ENCODE measurements around the gene TAF11. TPM values are rescaled to one million over a fixed set of nuclear protein-coding genes. Genes with fewer than 3 reads are reported as not detected.
A peak's percentile ranks its signal among the peaks of the same experiment; 100 is the strongest.

Gene TAF11
- total RNA-seq, 3 donors from 2014 or later = 23.2 to 26.8 (median 24.2) TPM

- DNase-seq (no peak), ATAC-seq (no peak)
- H3K4me1 ChIP-seq (ENCODE audit: low read depth) = no peaks in the 10 kb centered on the region
- intact Hi-C loops (cut with DNase I, micrococcal nuclease) = no loop called here
- H3K4me3 ChIP-seq = no peak overlapping the region
- no peaks in the 10 kb centered on the region for H3K9me3 ChIP-seq
- H3K36me3 ChIP-seq (ENCODE audit: low read depth) = no peaks in the 10 kb centered on the region
- no peak for TF ChIP-seq CTCF (IDR thresholded peaks at IDR 0.05)
Observed at GRCh38 chr6:34928220-34928619, 40.4 kb upstream of the TAF11 start.

- DNase-seq (no peak), ATAC-seq (peak; percentile 42)
- TF ChIP-seq CTCF (IDR thresholded peaks at IDR 0.05) = no peak
- intact Hi-C loops (cut with DNase I, micrococcal nuclease) = no loop called here
- Histone ChIP-seq H3K9me3 (no peaks in the 10 kb centered on the region), H3K36me3 (ENCODE audit: low read depth) (no peaks in the 10 kb centered on the region), H3K4me1 (ENCODE audit: low read depth) (no peaks in the 10 kb centered on the region), H3K4me3 (no peak overlapping the region)
Observed at GRCh38 chr6:34926655-34927054, 38.8 kb upstream of the TAF11 start.

- Histone ChIP-seq H3K4me3 (no peak overlapping the region), H3K36me3 (ENCODE audit: low read depth) (no peaks in the 10 kb centered on the region), H3K9me3 (no peaks in the 10 kb centered on the region), H3K4me1 (ENCODE audit: low read depth) (no peaks in the 10 kb centered on the region)
- intact Hi-C loops (cut with DNase I, micrococcal nuclease) = no loop called here
- ATAC-seq = no peak
- TF ChIP-seq CTCF (IDR thresholded peaks at IDR 0.05) = no peak
- no peak for DNase-seq
Observed at GRCh38 chr6:34924831-34925625, 37.2 kb upstream of the TAF11 start.

- peak; percentile 77 for ATAC-seq
- intact Hi-C loops (cut with DNase I, micrococcal nuclease) = no loop called here
- H3K4me3 ChIP-seq = no peak overlapping the region
- no peaks in the 10 kb centered on the region for H3K4me1 ChIP-seq (ENCODE audit: low read depth)
- DNase-seq = no peak
- no peak for TF ChIP-seq CTCF (IDR thresholded peaks at IDR 0.05)
- H3K36me3 ChIP-seq (ENCODE audit: low read depth) = no peaks in the 10 kb centered on the region
- H3K9me3 ChIP-seq = no peaks in the 10 kb centered on the region
Observed at GRCh38 chr6:34922177-34922663, 34.4 kb upstream of the TAF11 start.

- Histone ChIP-seq H3K36me3 (ENCODE audit: low read depth) (no peaks in the 10 kb centered on the region), H3K4me3 (no peak overlapping the region), H3K4me1 (ENCODE audit: low read depth) (no peaks in the 10 kb centered on the region), H3K9me3 (no peaks in the 10 kb centered on the region)
- TF ChIP-seq CTCF (IDR thresholded peaks at IDR 0.05) = no peak
- DNase-seq (no peak), ATAC-seq (no peak)
- intact Hi-C loops (cut with DNase I, micrococcal nuclease) = no loop called here
Observed at GRCh38 chr6:34920097-34920496, 32.3 kb upstream of the TAF11 start.

All from mucosa of descending colon (tissue), 3 donors.